SK-N-SH (cell line): ENCODE data around the gene HLTF. TPM values are rescaled to one million over a fixed set of nuclear protein-coding genes. Genes with fewer than 3 reads are reported as not detected.

Source experiments
- CTCF ChIA-PET: fragments of 300-600, 350-600 bp; formaldehyde crosslinking; extraction: SDS; loops from one replicate; lab custom pipeline; 2021; lab: Yijun Ruan, JAX
- POLR2A ChIA-PET: fragments of 350-600 bp; sonication (Branson Sonifier 250); formaldehyde crosslinking; extraction: SDS; loops from one replicate; lab custom pipeline; 2020; ENCODE audit warnings: antibody characterized with exemption, inconsistent platforms; lab: Yijun Ruan, JAX
- DNase-seq: peaks from one replicate; pipeline ENCODE4 v3.0.0; 2012
- H2AFZ ChIP-seq: fragments of 200-600 bp; sonication (generic); 2 replicates; pipeline ENCODE4 v1.8.1; 2016; ENCODE audit warnings: antibody characterized with exemption, mild to moderate bottlenecking, low read depth
- H3F3A ChIP-seq: fragments of 200-600 bp; sonication (generic); replicated peaks from 2 replicates; pipeline ENCODE3; 2016; ENCODE audit warnings: antibody characterized with exemption, mild to moderate bottlenecking; ENCODE audit not compliant: insufficient read depth
- H3K27ac ChIP-seq, 2 experiments: fragments of 200-500 bp in 1 of 2; fragments of 200-600 bp in 1 of 2; sonication (Bioruptor generic) in 1 of 2; sonication (generic), shearing (Covaris generic) in 1 of 2; 2 replicates each; pipeline versions ENCODE4 v1.5.1 to v1.6.1; 2014 to 2016; ENCODE audit warnings: low read depth in 2 of 2, inconsistent platforms in 1 of 2, low read length in 1 of 2, mild to moderate bottlenecking in 1 of 2, mixed read lengths in 1 of 2
- H3K27me3 ChIP-seq: fragments of 200-600 bp; sonication (generic), shearing (Covaris generic); 2 replicates; pipeline ENCODE4 v1.6.1; 2016; ENCODE audit warnings: mixed run types; ENCODE audit not compliant: insufficient read depth
- H3K36me3 ChIP-seq, 2 experiments: fragments of 200-500 bp in 1 of 2; fragments of 200-600 bp in 1 of 2; sonication (Bioruptor generic) in 1 of 2; sonication (generic) in 1 of 2; replicated peaks in 1 of 2; 2 replicates each; pipeline versions ENCODE3 to v1.5.1; 2014 to 2016; ENCODE audit warnings: low read length in 1 of 2, mild to moderate bottlenecking in 1 of 2; ENCODE audit not compliant: insufficient read depth in 2 of 2, control insufficient read depth in 1 of 2
- H3K4me1 ChIP-seq, 2 experiments: fragments of 200-500 bp in 1 of 2; fragments of 200-600 bp in 1 of 2; sonication (Bioruptor generic) in 1 of 2; sonication (generic), shearing (Covaris generic) in 1 of 2; 2 replicates each; pipeline versions ENCODE4 v1.5.1 to v1.6.1; 2014 to 2016; ENCODE audit warnings: low read depth in 1 of 2, low read length in 1 of 2, mixed run types in 1 of 2; ENCODE audit not compliant: insufficient read depth in 2 of 2, control insufficient read depth in 1 of 2
- H3K4me2 ChIP-seq: fragments of 200-600 bp; sonication (generic), shearing (Covaris generic); 2 replicates; pipeline ENCODE4 v1.6.1; 2017; ENCODE audit warnings: mixed run types
- H3K4me3 ChIP-seq, 2 experiments: fragments of 200-500 bp in 1 of 2; fragments of 200-600 bp in 1 of 2; sonication (Bioruptor generic) in 1 of 2; sonication (generic), shearing (Covaris generic) in 1 of 2; 2 replicates each; pipeline versions ENCODE4 v1.5.1 to v1.8.1; 2014 to 2016; ENCODE audit warnings: low read depth in 2 of 2, inconsistent platforms in 1 of 2, low read length in 1 of 2, mild to moderate bottlenecking in 1 of 2, mixed read lengths in 1 of 2, moderate library complexity in 1 of 2
- H3K79me2 ChIP-seq: fragments of 200-600 bp; sonication (generic); 2 replicates; pipeline ENCODE4 v1.8.1; 2017; ENCODE audit warnings: mild to moderate bottlenecking; ENCODE audit not compliant: insufficient read depth
- H3K9ac ChIP-seq: fragments of 200-600 bp; sonication (generic); 2 replicates; pipeline ENCODE4 v1.6.1; 2017; ENCODE audit warnings: mixed run types
- H3K9me2 ChIP-seq: fragments of 200-600 bp; sonication (generic); 2 replicates; pipeline ENCODE4 v1.6.1; 2017; ENCODE audit warnings: mixed run types
- H3K9me3 ChIP-seq: fragments of 200-600 bp; sonication (generic); 2 replicates; pipeline ENCODE4 v1.6.1; 2017; ENCODE audit warnings: mixed run types, mild to moderate bottlenecking, moderate library complexity
- H4K20me1 ChIP-seq: fragments of 200-600 bp; sonication (generic); 2 replicates; pipeline ENCODE4 v1.6.1; 2017; ENCODE audit warnings: mild to moderate bottlenecking, mixed run types; ENCODE audit not compliant: insufficient read depth
- ELF1 ChIP-seq: IDR thresholded peaks from 2 replicates; pipeline ENCODE4 v1.4.0; 2012
- FOXJ3 ChIP-seq: sonication (generic); formaldehyde crosslinking; IDR thresholded peaks from 2 replicates; pipeline ENCODE4 v1.5.1; 2020; ENCODE audit warnings: mild to moderate bottlenecking, missing genetic modification reagents
- FOXM1 ChIP-seq: IDR thresholded peaks from 2 replicates; pipeline ENCODE4 v1.4.0; 2012; ENCODE audit warnings: low read depth, mild to moderate bottlenecking
- JUND ChIP-seq: IDR thresholded peaks from 2 replicates; pipeline ENCODE4 v1.4.0; 2012
- MEF2A ChIP-seq: IDR thresholded peaks from 2 replicates; pipeline ENCODE4 v1.4.0; 2012; ENCODE audit warnings: low read depth, borderline replicate concordance
- NRF1 ChIP-seq: IDR thresholded peaks from 2 replicates; pipeline ENCODE4 v1.6.1; 2012; ENCODE audit warnings: low read depth, mild to moderate bottlenecking, low read length
- POLR2AphosphoS5 ChIP-seq: IDR thresholded peaks from 2 replicates; pipeline ENCODE4 v1.6.1; 2012; ENCODE audit warnings: low read depth, low read length
- RFX5 ChIP-seq: IDR thresholded peaks from 2 replicates; pipeline ENCODE4 v1.6.1; 2012; ENCODE audit warnings: mild to moderate bottlenecking, improper control_type of control experiment, low read length
- RXRA ChIP-seq: IDR thresholded peaks from 2 replicates; pipeline ENCODE4 v1.4.0; 2012; ENCODE audit warnings: low read depth, mild to moderate bottlenecking, borderline replicate concordance
- TAF1 ChIP-seq: IDR thresholded peaks from 2 replicates; pipeline ENCODE4 v1.6.1; 2012; ENCODE audit warnings: low read depth, mild to moderate bottlenecking, low read length, moderate library complexity, borderline replicate concordance
- WGBS: methylation state at CpG from one replicate; pipeline ENCODE4 v1.1.6; 2017; ENCODE audit warnings: low lambda C conversion rate; 5-methylcytosine and 5-hydroxymethylcytosine counted together
- polyA plus RNA-seq, 3 experiments: library from polyadenylated mRNA; depleted of rRNA; stranded (reverse); fragments of >200 nt; gene quantifications; 2 replicates each; pipeline ENCODE4 v1.2.3, GENCODE V29; 2012
- TF ChIP-seq, protein P1 (sequence below): fragments of 200-600 bp; sonication (generic); IDR thresholded peaks from 2 replicates; pipeline ENCODE4 v1.6.1; 2017; ENCODE audit warnings: antibody characterized with exemption, mild to moderate bottlenecking, moderate library complexity
- TF ChIP-seq, protein P2 (sequence below): IDR thresholded peaks from 2 replicates; pipeline ENCODE4; 2012
- TF ChIP-seq, protein P3 (sequence below): IDR thresholded peaks from 2 replicates; pipeline ENCODE4 v1.4.0; 2012; ENCODE audit warnings: low read depth, borderline replicate concordance
- TF ChIP-seq, protein P4 (sequence below): IDR thresholded peaks from 2 replicates; pipeline ENCODE4 v1.4.0; 2012; ENCODE audit warnings: low read depth, borderline replicate concordance

HLTF gene
- polyA plus RNA-seq, 1 of the 3 experiments (the other 2 are of a cell fraction), result 10.1 TPM

DNA sequence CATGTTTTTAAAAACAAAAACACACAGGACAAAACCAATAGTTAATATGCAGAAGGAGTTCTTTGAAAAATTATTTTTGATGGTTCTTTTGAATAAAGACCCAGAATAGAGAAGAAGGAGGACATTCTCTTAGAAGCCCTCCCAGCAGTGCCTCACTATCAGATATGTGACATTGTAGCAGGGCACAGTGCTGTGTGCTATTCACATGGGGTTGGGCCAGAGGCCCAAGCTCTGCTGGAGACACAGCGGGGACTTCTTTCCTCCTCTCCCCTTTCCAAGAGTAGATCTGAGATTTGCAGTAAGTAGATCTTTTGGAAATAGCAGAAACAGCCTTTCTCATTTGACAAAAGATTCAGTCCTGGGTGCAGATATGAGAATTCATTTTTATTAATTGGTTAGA is 88.7 kb downstream of the HLTF start:
- WGBS, result 100% methylated on average over 1 of the region's 1 CpG
- ChIA-PET CTCF (no interaction called here), POLR2A (no interaction called here)
- DNase-seq, result no peak
- Histone ChIP-seq H3K9ac (no peak overlapping the region), H3K9me3 (no peaks in the 10 kb centered on the region), H3K79me2 (peaks cover 3% of the 10 kb centered on the region; the same call in 1 of the 2 replicates), H3K27ac (no peak overlapping the region), H3K4me1 (peaks cover under 1 to 2% of the 10 kb centered on the region in 2 experiments; a peak in 1 of 4 replicates), H3K4me3 (no peak overlapping the region), H4K20me1 (no peaks in the 10 kb centered on the region), H3K27me3 (no peaks in the 10 kb centered on the region), H3F3A (no peaks in the 10 kb centered on the region), H3K4me2 (no peak overlapping the region), H2AFZ (no peak overlapping the region), H3K36me3 (peaks cover 26 to 50% of the 10 kb centered on the region in 2 experiments), H3K9me2 (no peaks in the 10 kb centered on the region)
- TF ChIP-seq MEF2A (no peak), RXRA (no peak), RFX5 (no peak), FOXM1 (no peak), FOXJ3 (CRISPR knock-in tag) (no peak), ELF1 (no peak), POLR2AphosphoS5 (no peak), TAF1 (no peak), NRF1 (no peak), JUND (no peak)
- TF ChIP-seq, protein P1, sequence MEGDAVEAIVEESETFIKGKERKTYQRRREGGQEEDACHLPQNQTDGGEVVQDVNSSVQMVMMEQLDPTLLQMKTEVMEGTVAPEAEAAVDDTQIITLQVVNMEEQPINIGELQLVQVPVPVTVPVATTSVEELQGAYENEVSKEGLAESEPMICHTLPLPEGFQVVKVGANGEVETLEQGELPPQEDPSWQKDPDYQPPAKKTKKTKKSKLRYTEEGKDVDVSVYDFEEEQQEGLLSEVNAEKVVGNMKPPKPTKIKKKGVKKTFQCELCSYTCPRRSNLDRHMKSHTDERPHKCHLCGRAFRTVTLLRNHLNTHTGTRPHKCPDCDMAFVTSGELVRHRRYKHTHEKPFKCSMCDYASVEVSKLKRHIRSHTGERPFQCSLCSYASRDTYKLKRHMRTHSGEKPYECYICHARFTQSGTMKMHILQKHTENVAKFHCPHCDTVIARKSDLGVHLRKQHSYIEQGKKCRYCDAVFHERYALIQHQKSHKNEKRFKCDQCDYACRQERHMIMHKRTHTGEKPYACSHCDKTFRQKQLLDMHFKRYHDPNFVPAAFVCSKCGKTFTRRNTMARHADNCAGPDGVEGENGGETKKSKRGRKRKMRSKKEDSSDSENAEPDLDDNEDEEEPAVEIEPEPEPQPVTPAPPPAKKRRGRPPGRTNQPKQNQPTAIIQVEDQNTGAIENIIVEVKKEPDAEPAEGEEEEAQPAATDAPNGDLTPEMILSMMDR, result no peak
- TF ChIP-seq, protein P2, sequence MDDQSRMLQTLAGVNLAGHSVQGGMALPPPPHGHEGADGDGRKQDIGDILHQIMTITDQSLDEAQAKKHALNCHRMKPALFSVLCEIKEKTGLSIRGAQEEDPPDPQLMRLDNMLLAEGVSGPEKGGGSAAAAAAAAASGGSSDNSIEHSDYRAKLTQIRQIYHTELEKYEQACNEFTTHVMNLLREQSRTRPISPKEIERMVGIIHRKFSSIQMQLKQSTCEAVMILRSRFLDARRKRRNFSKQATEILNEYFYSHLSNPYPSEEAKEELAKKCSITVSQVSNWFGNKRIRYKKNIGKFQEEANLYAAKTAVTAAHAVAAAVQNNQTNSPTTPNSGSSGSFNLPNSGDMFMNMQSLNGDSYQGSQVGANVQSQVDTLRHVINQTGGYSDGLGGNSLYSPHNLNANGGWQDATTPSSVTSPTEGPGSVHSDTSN, result no peak
- TF ChIP-seq, protein P3, sequence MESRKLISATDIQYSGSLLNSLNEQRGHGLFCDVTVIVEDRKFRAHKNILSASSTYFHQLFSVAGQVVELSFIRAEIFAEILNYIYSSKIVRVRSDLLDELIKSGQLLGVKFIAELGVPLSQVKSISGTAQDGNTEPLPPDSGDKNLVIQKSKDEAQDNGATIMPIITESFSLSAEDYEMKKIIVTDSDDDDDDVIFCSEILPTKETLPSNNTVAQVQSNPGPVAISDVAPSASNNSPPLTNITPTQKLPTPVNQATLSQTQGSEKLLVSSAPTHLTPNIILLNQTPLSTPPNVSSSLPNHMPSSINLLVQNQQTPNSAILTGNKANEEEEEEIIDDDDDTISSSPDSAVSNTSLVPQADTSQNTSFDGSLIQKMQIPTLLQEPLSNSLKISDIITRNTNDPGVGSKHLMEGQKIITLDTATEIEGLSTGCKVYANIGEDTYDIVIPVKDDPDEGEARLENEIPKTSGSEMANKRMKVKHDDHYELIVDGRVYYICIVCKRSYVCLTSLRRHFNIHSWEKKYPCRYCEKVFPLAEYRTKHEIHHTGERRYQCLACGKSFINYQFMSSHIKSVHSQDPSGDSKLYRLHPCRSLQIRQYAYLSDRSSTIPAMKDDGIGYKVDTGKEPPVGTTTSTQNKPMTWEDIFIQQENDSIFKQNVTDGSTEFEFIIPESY, result no peak
- TF ChIP-seq, protein P4, sequence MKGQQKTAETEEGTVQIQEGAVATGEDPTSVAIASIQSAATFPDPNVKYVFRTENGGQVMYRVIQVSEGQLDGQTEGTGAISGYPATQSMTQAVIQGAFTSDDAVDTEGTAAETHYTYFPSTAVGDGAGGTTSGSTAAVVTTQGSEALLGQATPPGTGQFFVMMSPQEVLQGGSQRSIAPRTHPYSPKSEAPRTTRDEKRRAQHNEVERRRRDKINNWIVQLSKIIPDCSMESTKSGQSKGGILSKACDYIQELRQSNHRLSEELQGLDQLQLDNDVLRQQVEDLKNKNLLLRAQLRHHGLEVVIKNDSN, result no peak
